OCI-LY1 (cell line): Measurements from ENCODE around the gene GPRIN2.
"Not testable (repeated sequence)": the region's sequence is repeated elsewhere in the genome, so short reads cannot be mapped to it uniquely, and the experiment has no call there.

Experiments used
- CTCF ChIP-seq: fragments of 200-600 bp; sonication (generic), shearing (Covaris generic); IDR thresholded peaks from 2 replicates; pipeline ENCODE4 v1.5.1; 2017; ENCODE audit warnings: mild to moderate bottlenecking, antibody characterized with exemption, low read length, moderate library complexity, mixed read lengths
- EZH2 ChIP-seq: fragments of 200-600 bp; sonication (generic), shearing (Covaris generic); IDR thresholded peaks from 2 replicates; pipeline ENCODE4 v1.8.0; 2017; ENCODE audit warnings: borderline replicate concordance, mixed run types, mild to moderate bottlenecking, antibody characterized with exemption, low read length, moderate library complexity, mixed read lengths

GRCh38 chr10:46588221-46588620, 31.8 kb upstream of the GPRIN2 start:
- TF ChIP-seq CTCF, EZH2: not testable (repeated sequence)
